ENCODE results near the gene OTOP2.
"Not testable (repeated sequence)": the region's sequence is repeated elsewhere in the genome, so short reads cannot be mapped to it uniquely, and the experiment has no call there.

The OTOP2 gene

GRCh38 chr17:74953134-74953687, 29.1 kb downstream of the OTOP2 start:
- DNase-seq: no peak

DNA sequence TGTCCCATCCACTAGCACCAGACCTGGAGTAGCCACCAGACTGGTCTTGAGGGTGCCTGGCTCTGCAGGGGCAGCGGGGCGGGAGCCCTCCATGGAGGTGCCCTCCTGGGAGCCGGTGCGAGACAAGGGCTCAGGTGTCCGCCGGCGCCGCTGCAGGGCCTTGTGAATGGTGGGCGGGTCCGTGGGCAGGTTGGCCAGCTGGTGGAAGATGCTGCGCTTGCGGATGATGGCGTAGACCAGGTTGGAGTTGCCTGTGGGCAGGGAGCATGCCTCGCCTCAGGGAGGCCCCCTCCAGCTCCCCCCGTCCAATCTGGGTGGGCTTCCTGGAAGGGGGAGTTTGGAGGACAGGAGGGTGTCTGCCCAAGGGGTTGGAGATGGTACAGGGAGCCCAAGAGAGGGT, 30.0 kb downstream of the OTOP2 start:
- DNase-seq: no peak

- no peak for DNase-seq
Measured at GRCh38 chr17:74954665-74955421, 30.8 kb downstream of the OTOP2 start.

DNA sequence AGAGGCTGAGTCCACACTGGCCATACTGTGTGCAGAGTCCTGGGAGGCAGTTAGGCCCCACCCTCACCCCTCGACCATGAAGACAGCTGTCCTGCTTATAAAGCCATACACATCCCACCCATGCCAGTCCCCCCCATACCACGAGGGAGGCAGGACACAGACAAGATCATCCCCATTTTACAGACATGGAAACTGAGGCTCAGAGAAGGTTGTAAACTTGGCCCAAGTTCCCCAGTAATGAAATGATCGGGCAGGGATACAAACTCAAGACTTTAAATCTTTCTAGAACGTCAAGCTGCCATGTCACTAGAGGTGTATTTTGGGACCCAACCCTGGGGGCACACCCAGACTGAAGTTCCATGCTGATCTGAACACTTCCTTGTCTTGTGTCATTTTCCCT, 32.0 kb downstream of the OTOP2 start:
- no peak for DNase-seq

DNA sequence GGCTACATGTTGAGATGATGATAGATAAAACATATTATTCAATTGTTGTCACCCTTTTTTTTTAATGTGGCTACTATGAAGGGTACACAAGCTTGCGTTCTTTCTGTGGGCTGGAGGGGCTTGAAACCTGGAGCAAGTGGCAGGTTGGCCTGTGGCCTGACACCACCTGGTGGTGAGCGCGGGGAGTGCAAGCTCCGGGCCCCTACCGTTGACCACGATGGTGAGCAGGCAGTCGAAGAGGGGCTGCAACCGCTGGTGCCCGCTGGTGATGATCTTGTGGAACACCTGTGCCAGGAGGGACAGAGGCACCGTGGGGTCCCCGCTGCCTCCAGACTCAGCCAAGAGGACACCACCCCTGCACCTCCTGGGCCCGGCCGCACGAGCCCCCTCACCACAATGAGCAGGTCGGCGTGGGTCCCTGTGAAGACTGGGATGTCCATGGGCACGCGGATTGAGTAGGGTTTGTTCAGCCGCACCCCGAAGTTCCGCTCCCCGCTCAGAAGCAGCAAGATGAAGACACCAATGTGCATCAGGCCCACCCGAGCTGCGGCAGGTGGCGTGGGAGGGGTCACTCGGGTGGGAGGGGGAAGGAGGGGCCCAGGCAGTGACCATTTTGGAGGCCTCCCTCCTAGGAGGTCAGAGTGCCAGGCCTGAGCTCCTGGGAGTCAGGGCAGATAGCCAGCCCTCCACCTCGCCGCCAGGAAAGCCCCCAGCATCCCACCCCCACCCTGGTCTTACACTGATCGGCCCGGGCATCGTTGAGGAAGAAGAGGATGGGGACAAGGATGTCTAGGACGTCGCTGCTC, 34.1 kb downstream of the OTOP2 start:
- DNase-seq: peak; percentile 82

DNA sequence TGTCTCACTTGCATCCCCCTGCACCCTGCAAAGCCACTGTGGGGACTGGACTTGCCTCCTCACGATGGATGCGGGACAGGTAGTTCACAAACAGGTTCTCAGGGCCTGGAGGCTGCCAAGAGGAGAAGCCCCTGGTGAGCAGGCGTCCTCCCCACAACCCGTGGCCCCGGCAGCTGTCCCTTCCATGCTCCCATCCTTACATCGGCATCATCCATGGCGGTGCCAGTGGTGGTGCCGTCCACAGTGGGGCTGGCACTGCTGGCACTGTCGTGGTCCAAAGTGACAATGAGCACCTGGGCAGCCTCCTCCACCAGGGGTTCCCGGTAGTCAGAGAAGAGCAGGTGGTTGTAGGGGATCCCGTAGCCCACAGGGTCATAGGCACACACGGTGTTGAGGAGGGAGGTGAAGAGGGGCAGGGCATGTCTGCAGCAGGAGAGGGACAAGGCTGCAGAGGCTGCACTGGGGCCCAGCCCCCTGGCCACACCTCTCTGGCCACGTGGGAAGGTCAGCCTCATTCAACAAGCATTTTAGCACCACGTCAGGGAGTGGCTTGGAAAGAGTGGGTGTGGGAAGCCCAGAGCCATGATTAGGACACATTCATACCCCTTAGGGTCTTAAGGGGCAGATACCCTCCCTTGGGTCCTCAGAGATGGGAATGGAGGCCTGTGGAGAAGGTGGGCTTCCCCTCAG, 35.9 kb downstream of the OTOP2 start:
- DNase-seq: no peak

GRCh38 chr17:74960570-74961342, 36.7 kb downstream of the OTOP2 start:
- DNase-seq: peak; percentile 50

GRCh38 chr17:74961657-74962350, 37.7 kb downstream of the OTOP2 start:
- DNase-seq: peak; percentile 83

GRCh38 chr17:74962622-74963394, 38.7 kb downstream of the OTOP2 start:
- DNase-seq: no peak

DNA sequence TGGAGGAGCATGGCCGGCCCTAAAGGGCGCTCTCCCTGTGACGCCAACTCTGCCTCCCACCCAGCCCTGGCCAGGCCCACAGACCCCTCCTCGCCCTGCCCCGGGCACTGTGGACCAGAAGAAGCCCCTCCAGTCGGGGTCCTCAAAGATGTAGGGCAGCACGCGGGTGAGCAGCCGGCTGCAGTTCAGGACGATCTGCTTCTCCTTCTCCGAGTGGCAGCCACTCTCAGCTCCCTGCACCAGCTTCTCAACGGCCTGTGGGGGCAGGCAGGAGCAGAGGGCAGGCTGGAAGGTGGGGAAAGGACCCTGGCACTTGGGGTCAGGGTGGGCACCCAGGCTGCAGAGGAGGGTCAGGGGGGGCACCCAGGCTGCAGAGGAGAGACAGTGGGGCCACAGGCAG, 39.6 kb downstream of the OTOP2 start:
- DNase-seq: no peak

DNA sequence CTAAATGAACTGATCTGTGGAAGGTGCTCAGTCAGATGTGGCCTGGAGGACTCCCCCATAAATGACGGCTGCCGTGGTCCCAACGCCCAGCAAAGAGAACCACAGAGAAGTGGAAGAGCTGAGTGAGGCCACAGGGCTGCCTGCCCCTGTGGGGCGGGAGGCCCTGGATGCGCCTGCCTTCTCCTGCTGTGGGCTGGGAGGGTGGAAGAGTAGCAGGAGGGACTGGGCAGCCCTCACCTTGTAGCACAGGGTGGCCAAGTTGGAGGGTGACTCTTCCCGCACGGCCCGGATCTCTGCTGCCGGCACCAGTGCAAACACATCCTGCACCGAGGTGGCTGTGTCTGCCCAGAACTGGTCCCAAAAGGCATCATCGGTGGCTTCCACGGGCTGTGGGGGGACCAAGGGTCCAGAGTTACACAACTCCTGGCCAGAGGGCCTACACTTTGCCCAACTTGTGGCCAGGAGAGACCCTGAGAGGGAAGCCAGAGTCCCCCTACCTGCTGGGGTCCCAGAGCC, 40.2 kb downstream of the OTOP2 start:
- no peak for DNase-seq

- no peak for DNase-seq
Measured at GRCh38 chr17:74964988-74965622, 41.0 kb downstream of the OTOP2 start.

DNA sequence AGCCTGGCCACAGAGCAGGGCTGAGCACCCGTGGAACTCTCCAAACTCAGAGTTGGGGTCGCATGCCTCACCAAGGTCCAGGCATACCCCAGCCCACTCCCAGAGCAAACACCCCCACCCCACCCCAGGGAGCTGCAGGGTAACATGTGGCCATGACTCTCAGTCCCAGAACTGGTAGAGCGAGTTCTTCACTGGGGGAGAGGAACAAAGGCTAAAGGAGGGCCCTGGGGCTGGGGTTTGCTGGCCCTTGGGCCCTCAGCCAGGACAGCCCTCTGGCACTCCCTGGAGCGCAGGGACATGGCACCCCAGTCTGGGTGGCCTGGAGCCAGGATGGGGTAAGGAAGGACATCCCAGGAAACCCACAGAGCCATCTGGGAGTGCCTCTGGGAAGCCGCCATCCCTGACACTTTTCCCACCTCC, 44.3 kb downstream of the OTOP2 start:
- no peak for DNase-seq

GRCh38 chr17:74969501-74969900, 45.4 kb downstream of the OTOP2 start:
- DNase-seq: not testable (repeated sequence)

DNA sequence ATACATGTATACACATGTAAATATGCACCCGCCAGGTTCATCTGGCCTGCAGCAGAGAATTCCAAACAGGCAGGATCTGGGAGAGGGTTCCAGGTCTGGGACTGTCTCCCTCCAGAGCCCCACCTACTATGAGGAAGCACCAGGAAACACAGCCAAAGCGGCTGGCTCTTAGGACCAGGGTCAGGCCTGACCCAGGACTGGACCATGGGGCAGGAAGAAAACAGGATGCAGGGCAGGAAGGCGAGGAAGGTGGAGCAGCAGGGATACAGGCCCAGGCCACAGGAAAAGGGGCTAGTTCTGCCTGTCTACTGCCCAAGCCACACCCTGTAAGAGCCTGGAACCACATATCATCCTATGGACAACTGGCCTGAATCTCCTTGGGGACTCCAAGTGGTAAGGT, 46.3 kb downstream of the OTOP2 start:
- DNase-seq: no peak

- DNase-seq: no peak
Measured at GRCh38 chr17:74971069-74971841, 47.2 kb downstream of the OTOP2 start.

GRCh38 chr17:74971842-74972106, 47.7 kb downstream of the OTOP2 start:
- DNase-seq: no peak

- DNase-seq: peak; percentile 79
Measured at GRCh38 chr17:74972107-74972972, 48.3 kb downstream of the OTOP2 start, which contains the start of gene HID1. Gene HID1 (minus strand): TSS chr17:74972759. CDS start chr17:74972656, 103 bp downstream.

DNA sequence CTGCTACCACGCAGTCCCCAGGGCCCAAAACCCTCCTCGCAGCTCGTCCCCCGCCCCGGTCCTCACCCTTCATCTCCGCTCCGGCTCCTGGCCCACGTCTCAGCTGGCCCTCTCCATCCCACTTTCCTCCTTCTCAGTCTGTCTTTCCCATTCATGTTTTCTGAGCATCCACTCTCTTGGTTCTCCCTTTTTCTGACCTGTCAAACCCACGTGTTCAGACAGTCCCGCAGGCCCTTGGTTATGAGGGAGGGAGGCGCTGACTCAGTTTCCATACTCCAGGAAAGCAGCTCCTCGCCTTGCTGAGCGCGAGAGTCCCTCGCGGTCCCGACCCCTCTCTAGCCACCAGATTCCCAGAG, 48.9 kb downstream of the OTOP2 start:
- DNase-seq: no peak
